Astrocyte (in vitro differentiated cells and primary cell): ENCODE data around the gene CCL26.
"Not testable (repeated sequence)": the region's sequence is repeated elsewhere in the genome, so short reads cannot be mapped to it uniquely, and the experiment has no call there.

Experiments
- CTCF ChIP-seq: IDR thresholded peaks from 2 replicates; pipeline ENCODE4 v1.5.1; 2011; ENCODE audit warnings: low read depth, mild to moderate bottlenecking, inconsistent platforms, low read length, moderate library complexity; ENCODE audit not compliant: insufficient read depth
- EZH2 ChIP-seq: IDR thresholded peaks from 2 replicates; pipeline ENCODE4 v1.6.1; 2012; ENCODE audit warnings: mild to moderate bottlenecking, low read length, inconsistent platforms; ENCODE audit not compliant: insufficient read depth

DNA sequence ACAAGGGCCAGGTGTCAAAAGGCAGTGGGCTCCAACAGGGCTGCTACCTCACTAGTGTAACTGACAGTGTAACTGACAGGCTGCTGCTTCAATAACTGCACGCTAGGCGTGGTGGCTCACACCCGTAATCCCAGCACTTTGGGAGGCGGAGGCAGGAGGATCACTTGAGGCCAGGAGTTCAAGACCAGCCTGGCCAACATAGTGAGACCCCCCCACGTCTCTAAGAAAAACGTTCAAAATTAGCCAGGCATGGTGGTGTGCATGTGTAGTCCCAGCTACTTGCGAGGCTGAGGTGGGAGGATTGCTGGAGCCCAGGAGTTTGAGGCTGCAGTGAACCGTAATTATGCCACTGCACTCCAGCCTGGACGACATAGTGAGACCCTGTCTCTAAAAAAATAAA, 50.1 kb downstream of the CCL26 start:
- not testable (repeated sequence) for TF ChIP-seq CTCF, EZH2
